ENCODE results near the gene C6orf47. TPM values are rescaled to one million over a fixed set of nuclear protein-coding genes. Genes with fewer than 3 reads are reported as not detected.

The C6orf47 gene
- polyA plus RNA-seq, 1 of the 3 experiments (the other 2 are of a cell fraction), result 10.3 TPM

DNA sequence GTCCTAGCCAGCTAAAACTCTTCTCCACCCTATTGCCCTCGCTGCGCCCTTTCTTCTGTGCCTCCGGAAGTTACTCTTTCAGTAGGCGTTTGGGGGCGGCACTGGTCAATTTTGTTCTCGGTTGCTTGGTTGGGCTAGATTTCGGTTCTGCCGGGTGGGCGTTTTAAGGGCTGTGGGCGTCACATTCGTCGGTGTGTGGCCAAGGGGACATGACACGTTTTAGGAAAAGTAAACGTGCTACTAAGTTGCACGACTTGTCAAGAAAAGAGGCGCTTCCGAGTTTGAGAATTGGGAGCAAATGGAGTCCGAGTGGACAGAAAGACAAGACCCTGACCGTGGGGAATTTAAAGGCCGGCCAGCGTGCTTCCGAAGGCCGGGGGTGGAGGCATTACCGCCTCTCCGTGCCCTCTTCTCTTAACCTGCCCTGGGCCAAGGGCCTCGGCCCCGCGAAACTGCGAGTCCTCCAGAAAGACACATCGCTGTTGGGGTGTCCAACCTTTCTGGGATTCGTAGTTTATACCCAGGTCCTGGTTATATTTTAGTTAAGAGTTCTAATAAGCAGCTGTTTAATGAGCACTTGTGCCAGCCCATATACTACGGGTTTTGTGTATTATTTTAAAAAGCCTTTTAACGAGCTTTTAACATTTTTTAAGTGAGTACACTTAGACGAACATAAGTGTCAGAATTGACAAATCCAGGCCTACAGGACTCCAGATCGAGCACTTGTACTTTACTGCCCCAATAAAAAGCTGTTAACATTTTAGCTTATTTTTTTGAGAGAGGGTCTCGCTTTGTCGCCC lies 7.5 kb downstream of the C6orf47 start (continued):
- TF ChIP-seq, protein P1, sequence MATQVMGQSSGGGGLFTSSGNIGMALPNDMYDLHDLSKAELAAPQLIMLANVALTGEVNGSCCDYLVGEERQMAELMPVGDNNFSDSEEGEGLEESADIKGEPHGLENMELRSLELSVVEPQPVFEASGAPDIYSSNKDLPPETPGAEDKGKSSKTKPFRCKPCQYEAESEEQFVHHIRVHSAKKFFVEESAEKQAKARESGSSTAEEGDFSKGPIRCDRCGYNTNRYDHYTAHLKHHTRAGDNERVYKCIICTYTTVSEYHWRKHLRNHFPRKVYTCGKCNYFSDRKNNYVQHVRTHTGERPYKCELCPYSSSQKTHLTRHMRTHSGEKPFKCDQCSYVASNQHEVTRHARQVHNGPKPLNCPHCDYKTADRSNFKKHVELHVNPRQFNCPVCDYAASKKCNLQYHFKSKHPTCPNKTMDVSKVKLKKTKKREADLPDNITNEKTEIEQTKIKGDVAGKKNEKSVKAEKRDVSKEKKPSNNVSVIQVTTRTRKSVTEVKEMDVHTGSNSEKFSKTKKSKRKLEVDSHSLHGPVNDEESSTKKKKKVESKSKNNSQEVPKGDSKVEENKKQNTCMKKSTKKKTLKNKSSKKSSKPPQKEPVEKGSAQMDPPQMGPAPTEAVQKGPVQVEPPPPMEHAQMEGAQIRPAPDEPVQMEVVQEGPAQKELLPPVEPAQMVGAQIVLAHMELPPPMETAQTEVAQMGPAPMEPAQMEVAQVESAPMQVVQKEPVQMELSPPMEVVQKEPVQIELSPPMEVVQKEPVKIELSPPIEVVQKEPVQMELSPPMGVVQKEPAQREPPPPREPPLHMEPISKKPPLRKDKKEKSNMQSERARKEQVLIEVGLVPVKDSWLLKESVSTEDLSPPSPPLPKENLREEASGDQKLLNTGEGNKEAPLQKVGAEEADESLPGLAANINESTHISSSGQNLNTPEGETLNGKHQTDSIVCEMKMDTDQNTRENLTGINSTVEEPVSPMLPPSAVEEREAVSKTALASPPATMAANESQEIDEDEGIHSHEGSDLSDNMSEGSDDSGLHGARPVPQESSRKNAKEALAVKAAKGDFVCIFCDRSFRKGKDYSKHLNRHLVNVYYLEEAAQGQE (IDR thresholded peaks at IDR 0.05; ENCODE audit: low read depth, low read length), result peak; percentile 28; the same call in 1 of the 2 replicates
- TF ChIP-seq FOXM1 (IDR thresholded peaks at IDR 0.05; ENCODE audit: low read depth), result no peak
- TF ChIP-seq, protein P2, sequence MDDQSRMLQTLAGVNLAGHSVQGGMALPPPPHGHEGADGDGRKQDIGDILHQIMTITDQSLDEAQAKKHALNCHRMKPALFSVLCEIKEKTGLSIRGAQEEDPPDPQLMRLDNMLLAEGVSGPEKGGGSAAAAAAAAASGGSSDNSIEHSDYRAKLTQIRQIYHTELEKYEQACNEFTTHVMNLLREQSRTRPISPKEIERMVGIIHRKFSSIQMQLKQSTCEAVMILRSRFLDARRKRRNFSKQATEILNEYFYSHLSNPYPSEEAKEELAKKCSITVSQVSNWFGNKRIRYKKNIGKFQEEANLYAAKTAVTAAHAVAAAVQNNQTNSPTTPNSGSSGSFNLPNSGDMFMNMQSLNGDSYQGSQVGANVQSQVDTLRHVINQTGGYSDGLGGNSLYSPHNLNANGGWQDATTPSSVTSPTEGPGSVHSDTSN (IDR thresholded peaks at IDR 0.05), result no peak

DNA sequence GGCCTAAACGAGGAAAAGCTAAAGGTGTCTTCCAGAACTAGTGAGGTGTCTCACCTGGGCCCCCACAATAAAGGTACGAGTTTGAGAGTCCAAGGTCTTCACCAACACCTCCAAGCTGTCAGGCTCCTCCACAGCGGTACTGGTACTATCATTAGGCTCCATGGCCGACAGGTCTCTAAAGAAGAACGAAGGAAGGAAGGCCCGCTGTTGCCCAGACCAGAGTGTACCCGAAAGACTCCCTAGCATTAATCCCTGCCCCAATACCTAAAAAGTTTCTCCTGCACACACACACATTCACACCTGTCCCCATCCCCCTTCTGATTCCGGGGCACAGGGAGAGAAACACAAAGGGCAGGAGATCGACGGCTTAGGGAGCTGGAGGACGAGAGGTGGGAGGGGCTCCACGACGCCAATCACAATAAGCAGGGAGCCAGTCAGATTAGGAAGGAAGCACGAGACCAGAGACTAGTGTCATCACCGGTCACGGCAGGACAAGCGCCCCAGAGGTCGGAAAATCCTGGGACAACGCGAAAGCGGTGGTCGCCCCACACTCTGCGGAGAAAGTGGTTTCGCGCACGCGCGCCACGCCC lies 8.9 kb downstream of the C6orf47 start:
- POLR2A ChIA-PET, result interaction anchor here (0.7 to 2.8 kb wide), 10 partner anchors 10 to 110 kb away, joined by 3 to 20 read pairs (median 9); partner anchors contain the start of genes C6orf47, CSNK2B, DDX39B and GPANK1
- H3K27ac ChIP-seq (ENCODE audit: low read depth in 2 of 2, low read length in 1 of 2), result peak overlapping the region; percentile 96 to 99
- peaks cover 29 to 34% of the 10 kb centered on the region in 2 experiments for H3K36me3 ChIP-seq (replicated peaks in 1 of 2; ENCODE audit: control insufficient read depth in 1 of 2, insufficient read depth in 2 of 2, low read length in 1 of 2)
- peak overlapping the region; percentile 61; the same call in 1 of the 2 replicates for H2AFZ ChIP-seq (ENCODE audit: low read depth)
- H3F3A ChIP-seq (replicated peaks; ENCODE audit: insufficient read depth), result peaks cover 24% of the 10 kb centered on the region
- H3K9ac ChIP-seq, result peak overlapping the region; percentile 94
- H3K4me3 ChIP-seq (ENCODE audit: low read depth in 2 of 2, low read length in 1 of 2), result peak overlapping the region; percentile 64 to 69
- no peaks in the 10 kb centered on the region for H3K9me3 ChIP-seq
- H3K4me2 ChIP-seq, result peak overlapping the region; percentile 81
- no peaks in the 10 kb centered on the region for H3K27me3 ChIP-seq (ENCODE audit: insufficient read depth)
- no peaks in the 10 kb centered on the region for H3K9me2 ChIP-seq
- CTCF ChIA-PET, result interaction anchor here (0.8 to 2.5 kb wide), 5 partner anchors 10 to 106 kb away, joined by 4 to 9 read pairs (median 5); partner anchors contain the start of genes ATP6V1G2, C6orf47, CSNK2B and GPANK1
- H3K4me1 ChIP-seq (ENCODE audit: control insufficient read depth in 1 of 2, insufficient read depth in 2 of 2, low read depth in 1 of 2, low read length in 1 of 2), result peaks cover 5 to 6% of the 10 kb centered on the region in 2 experiments; a peak in 3 of 4 replicates
- WGBS (ENCODE audit: low lambda C conversion rate), result 3% methylated on average over 24 of the region's 29 CpGs
- peak; percentile 80 for DNase-seq
- H4K20me1 ChIP-seq (ENCODE audit: insufficient read depth), result no peaks in the 10 kb centered on the region
- peaks cover 70% of the 10 kb centered on the region for H3K79me2 ChIP-seq (ENCODE audit: insufficient read depth)
- TF ChIP-seq FOXM1 (IDR thresholded peaks at IDR 0.05; ENCODE audit: low read depth) (no peak), RFX5 (IDR thresholded peaks at IDR 0.05; ENCODE audit: low read length) (no peak), MXI1 (IDR thresholded peaks at IDR 0.05; ENCODE audit: low read depth, low read length) (peak; percentile 84), RXRA (IDR thresholded peaks at IDR 0.05; ENCODE audit: borderline replicate concordance, low read depth) (no peak), TAF1 (IDR thresholded peaks at IDR 0.05; ENCODE audit: borderline replicate concordance, low read depth, low read length) (no peak), YY1 (IDR thresholded peaks at IDR 0.05; ENCODE audit: low read depth) (0 out of 2 replicates have a peak, but pooled peaks have one; percentile 11), NRF1 (IDR thresholded peaks at IDR 0.05; ENCODE audit: low read depth, low read length) (peak; percentile 37; the same call in 1 of the 2 replicates), GABPA (IDR thresholded peaks at IDR 0.05; ENCODE audit: low read depth) (no peak)
- TF ChIP-seq, protein P3, sequence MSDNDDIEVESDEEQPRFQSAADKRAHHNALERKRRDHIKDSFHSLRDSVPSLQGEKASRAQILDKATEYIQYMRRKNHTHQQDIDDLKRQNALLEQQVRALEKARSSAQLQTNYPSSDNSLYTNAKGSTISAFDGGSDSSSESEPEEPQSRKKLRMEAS (IDR thresholded peaks at IDR 0.05; ENCODE audit: low read depth), result peak; percentile 14; the same call in 1 of the 2 replicates
- TF ChIP-seq, protein P2 (IDR thresholded peaks at IDR 0.05), result peak; percentile 72
